Neuronal stem cell (in vitro differentiated cells): ENCODE data around the gene FGFR3.
A peak's percentile ranks its signal among the peaks of the same experiment; 100 is the strongest.

Experiments used
- DNase-seq: peaks from one replicate; pipeline ENCODE4 v3.0.0-alpha.2; 2013; ENCODE audit warnings: low spot score
- H2AFZ ChIP-seq: one replicate; pipeline ENCODE4 v1.6.1; 2013; ENCODE audit warnings: mild to moderate bottlenecking, low read length, inconsistent platforms
- H2AK5ac ChIP-seq: 2 replicates; pipeline ENCODE4 v1.6.1; 2013; ENCODE audit warnings: low read depth, mild to moderate bottlenecking, inconsistent platforms, low read length, moderate library complexity, mixed read lengths
- H2BK120ac ChIP-seq: 2 replicates; pipeline ENCODE4 v1.6.1; 2013; ENCODE audit warnings: low read depth, mild to moderate bottlenecking, inconsistent platforms, low read length, moderate library complexity, mixed read lengths
- H2BK12ac ChIP-seq: one replicate; pipeline ENCODE4 v1.6.1; 2013; ENCODE audit warnings: low read length, inconsistent platforms
- H2BK15ac ChIP-seq: 2 replicates; pipeline ENCODE4 v1.6.1; 2013; ENCODE audit warnings: mild to moderate bottlenecking, low read length, inconsistent platforms, mixed read lengths
- H2BK5ac ChIP-seq: one replicate; pipeline ENCODE4 v1.6.1; 2013; ENCODE audit warnings: inconsistent platforms, mild to moderate bottlenecking, low read length, moderate library complexity
- H3K14ac ChIP-seq: one replicate; pipeline ENCODE4 v1.6.1; 2013; ENCODE audit warnings: low read length, inconsistent platforms
- H3K18ac ChIP-seq: 2 replicates; pipeline ENCODE4 v1.6.1; 2013; ENCODE audit warnings: low read length, inconsistent platforms
- H3K23ac ChIP-seq: 2 replicates; pipeline ENCODE4 v1.6.1; 2013; ENCODE audit warnings: low read depth, mild to moderate bottlenecking, mixed read lengths, low read length, inconsistent platforms; ENCODE audit not compliant: poor library complexity
- H3K27ac ChIP-seq: replicated peaks from 3 replicates; pipeline ENCODE4 v1.5.1; 2013; ENCODE audit warnings: low read length, inconsistent platforms
- H3K27me3 ChIP-seq, 3 experiments: 2 replicates each; pipeline ENCODE4 v1.6.1; 2013; ENCODE audit warnings: low read length in 3 of 3, mild to moderate bottlenecking in 2 of 3, inconsistent platforms in 1 of 3, low read depth in 1 of 3, mixed read lengths in 1 of 3, moderate library complexity in 1 of 3; ENCODE audit not compliant: control insufficient read depth in 3 of 3, insufficient read depth in 3 of 3
- H3K36me3 ChIP-seq, 2 donors: replicated peaks in 1 of 2; 2 replicates each; pipeline ENCODE4 v1.6.1; 2013; ENCODE audit warnings: low read length in 2 of 2; ENCODE audit not compliant: control insufficient read depth in 2 of 2, insufficient read depth in 2 of 2
- H3K4ac ChIP-seq: 2 replicates; pipeline ENCODE4 v1.6.1; 2013; ENCODE audit warnings: inconsistent platforms, mild to moderate bottlenecking, low read length, moderate library complexity
- H3K4me1 ChIP-seq, 2 donors: 1 replicate in 1 of 2; 2 replicates in 1 of 2; pipeline ENCODE4 v1.6.1; 2013; ENCODE audit warnings: low read length in 2 of 2, low read depth in 1 of 2; ENCODE audit not compliant: control insufficient read depth in 2 of 2, insufficient read depth in 1 of 2
- H3K4me2 ChIP-seq: one replicate; pipeline ENCODE4 v1.6.1; 2013; ENCODE audit warnings: mild to moderate bottlenecking, low read length, inconsistent platforms; ENCODE audit not compliant: insufficient read depth, poor library complexity, severe bottlenecking
- H3K4me3 ChIP-seq, 2 donors: 2 replicates each; pipeline ENCODE4 v1.5.1; 2013; ENCODE audit warnings: low read length in 2 of 2, mild to moderate bottlenecking in 2 of 2, inconsistent platforms in 1 of 2, moderate library complexity in 1 of 2
- H3K79me1 ChIP-seq: one replicate; pipeline ENCODE4 v1.6.1; 2013; ENCODE audit warnings: low read depth, mild to moderate bottlenecking, inconsistent platforms, low read length, moderate library complexity
- H3K9ac ChIP-seq: one replicate; pipeline ENCODE4 v1.6.1; 2013; ENCODE audit warnings: mild to moderate bottlenecking, low read depth, low read length, inconsistent platforms; ENCODE audit not compliant: poor library complexity
- H3K9me3 ChIP-seq, 2 donors: replicated peaks in 1 of 2; 2 replicates each; pipeline versions ENCODE3 to v1.6.1; 2013; ENCODE audit warnings: low read length in 2 of 2, mild to moderate bottlenecking in 2 of 2, inconsistent platforms in 1 of 2, low read depth in 1 of 2, mixed read lengths in 1 of 2, moderate library complexity in 1 of 2; ENCODE audit not compliant: control insufficient read depth in 2 of 2, insufficient read depth in 1 of 2
- H4K8ac ChIP-seq: one replicate; pipeline ENCODE4 v1.6.1; 2013; ENCODE audit warnings: low read depth, mild to moderate bottlenecking, inconsistent platforms, low read length, moderate library complexity
- H4K91ac ChIP-seq: one replicate; pipeline ENCODE4 v1.6.1; 2013; ENCODE audit warnings: low read length, low read depth, mild to moderate bottlenecking, inconsistent platforms; ENCODE audit not compliant: poor library complexity
- WGBS, 2 donors: extraction: QIAGEN DNeasy Blood & Tissue Kit; methylation state at CpG; one replicate each; pipeline ENCODE4 v1.1.7; 2013; ENCODE audit warnings: missing lambda C conversion rate in 2 of 2, mixed read lengths in 1 of 2; ENCODE audit not compliant: insufficient read length in 2 of 2, insufficient replicate concordance in 1 of 2; ENCODE audit errors: extremely low coverage in 2 of 2; 5-methylcytosine and 5-hydroxymethylcytosine counted together

FGFR3 gene

GRCh38 chr4:1792158-1792831, 798 bp upstream of the FGFR3 start:
- Histone ChIP-seq H3K23ac (peak overlapping the region; percentile 98), H4K91ac (no peak overlapping the region), H3K18ac (peak overlapping the region; percentile 90), H3K27me3 (peaks cover 11 to 53% (median 41%) of the 10 kb centered on the region in 3 experiments), H3K79me1 (peaks cover 16% of the 10 kb centered on the region), H2BK5ac (peak overlapping the region; percentile 4), H3K4me1 (peaks cover 12 to 20% of the 10 kb centered on the region in 2 donors), H4K8ac (peak overlapping the region; percentile 48), H3K4ac (peak overlapping the region; percentile 38), H3K36me3 (no peaks in the 10 kb centered on the region), H3K27ac (no peak overlapping the region), H3K4me2 (peak overlapping the region; percentile 80), H3K14ac (peak overlapping the region; percentile 56), H3K9me3 (peaks cover 0 to 3% of the 10 kb centered on the region in 2 donors), H2BK120ac (no peak overlapping the region), H2AFZ (peak overlapping the region; percentile 68), H2AK5ac (peak overlapping the region; percentile 33), H2BK12ac (peak overlapping the region; percentile 97), H3K4me3 (peak overlapping the region; percentile 17 to 51), H2BK15ac (peak overlapping the region; percentile 65), H3K9ac (peak overlapping the region; percentile 78)
- no peak for DNase-seq
- WGBS, 2 donors = no CpG with 5 or more reads among the region's 29 CpGs

GRCh38 chr4:1793496-1793840, 375 bp downstream of the FGFR3 start:
- peaks cover 12 to 19% of the 10 kb centered on the region in 2 donors for H3K4me1 ChIP-seq
- H2BK15ac ChIP-seq = peak overlapping the region; percentile 98
- H4K8ac ChIP-seq = no peak overlapping the region
- no peaks in the 10 kb centered on the region for H3K36me3 ChIP-seq
- H3K79me1 ChIP-seq = peaks cover 15% of the 10 kb centered on the region
- H3K27me3 ChIP-seq = peaks cover 11 to 46% (median 41%) of the 10 kb centered on the region in 3 experiments
- H3K18ac ChIP-seq = peak overlapping the region; percentile 97
- no peak overlapping the region for H3K27ac ChIP-seq
- H3K14ac ChIP-seq = no peak overlapping the region
- WGBS, 2 donors = no CpG with 5 or more reads among the region's 44 CpGs
- peak overlapping the region; percentile 94 for H3K4me2 ChIP-seq
- H4K91ac ChIP-seq = no peak overlapping the region
- DNase-seq = no peak
- peaks cover 0 to 3% of the 10 kb centered on the region in 2 donors for H3K9me3 ChIP-seq
- H2AK5ac ChIP-seq = no peak overlapping the region
- peak overlapping the region; percentile 90 for H3K9ac ChIP-seq
- H2BK12ac ChIP-seq = peak overlapping the region; percentile 94
- H3K4me3 ChIP-seq = peak overlapping the region; percentile 64 to 88
- H2AFZ ChIP-seq = peak overlapping the region; percentile 74
- no peak overlapping the region for H3K23ac ChIP-seq
- no peak overlapping the region for H2BK120ac ChIP-seq
- no peak overlapping the region for H2BK5ac ChIP-seq
- H3K4ac ChIP-seq = no peak overlapping the region

- DNase-seq = no peak
- Histone ChIP-seq H3K36me3 (no peaks in the 10 kb centered on the region), H3K4ac (peak overlapping the region; percentile 76), H3K18ac (peak overlapping the region; percentile 97), H2AFZ (peak overlapping the region; percentile 73), H3K23ac (peak overlapping the region; percentile 85), H2BK5ac (no peak overlapping the region), H2BK12ac (peak overlapping the region; percentile 94), H2BK15ac (peak overlapping the region; percentile 98), H3K27me3 (peaks cover 11 to 41% (median 39%) of the 10 kb centered on the region in 3 experiments), H3K4me3 (peak overlapping the region; percentile 64 to 88), H3K9me3 (peaks cover 0 to 2% of the 10 kb centered on the region in 2 donors), H4K8ac (peak overlapping the region; percentile 43), H3K4me1 (peaks cover 12 to 19% of the 10 kb centered on the region in 2 donors), H3K79me1 (peaks cover 15% of the 10 kb centered on the region), H3K27ac (no peak overlapping the region), H3K14ac (peak overlapping the region; percentile 99), H4K91ac (no peak overlapping the region), H3K9ac (peak overlapping the region; percentile 90), H3K4me2 (peak overlapping the region; percentile 94), H2AK5ac (peak overlapping the region; percentile 90), H2BK120ac (peak overlapping the region; percentile 81)
- WGBS, 2 donors = no CpG with 5 or more reads among the region's 101 CpGs
Observed at GRCh38 chr4:1793940-1794808, 1.1 kb downstream of the FGFR3 start.
